GM12878 (cell line): ENCODE measurements around the gene ZBTB18. TPM values are rescaled to one million over a fixed set of nuclear protein-coding genes. Genes with fewer than 3 reads are reported as not detected.

ENCODE experiments used
- ATAC-seq: fragments of 200-7000 bp; cut with Tn5 transposase; 3 replicates; pipeline ENCODE4 v1.9.1; 2020; ENCODE audit warnings: mild to moderate bottlenecking, moderate library complexity
- BruUV-seq: library from RNA; stranded (reverse); fragments of 400-500 nt; replicated peaks from 2 replicates; lab custom pipeline; 2021; lab: Mats Ljungman, UMichigan
- CTCF ChIA-PET: fragments of 300-600 bp; sonication (Branson Sonifier 250); formaldehyde crosslinking; extraction: SDS; loops from one replicate; lab custom pipeline; 2021; ENCODE audit warnings: inconsistent platforms; lab: Yijun Ruan, JAX
- POLR2A ChIA-PET: fragments of 350-600 bp; formaldehyde crosslinking; extraction: SDS; loops from one replicate; lab custom pipeline; 2021; ENCODE audit warnings: inconsistent platforms; lab: Charles Lee
- RAD21 ChIA-PET: fragments of 300-600 bp; sonication (Branson Sonifier 250); formaldehyde crosslinking; loops from one replicate; lab custom pipeline; 2023; ENCODE audit warnings: antibody characterized with exemption; ENCODE audit not compliant: unreplicated experiment; lab: Charles Lee
- SMC1A ChIA-PET: fragments of 300-600 bp; sonication (Branson Sonifier 250); formaldehyde crosslinking; loops from one replicate; lab custom pipeline; 2023; ENCODE audit not compliant: unreplicated experiment, uncharacterized antibody; lab: Charles Lee
- DNase-seq: peaks from one replicate; pipeline ENCODE4 v3.0.0-alpha.2; 2011; ENCODE audit warnings: low read depth, low spot score
- FAIRE-seq: peaks from 3 replicates; lab custom pipeline; 2011; peaks lifted over from hg19 to GRCh38; lab: Jason Lieb, UNC
- H2AFZ ChIP-seq: 2 replicates; pipeline ENCODE4 v1.6.0; 2011; ENCODE audit warnings: low read depth, low read length, control low read depth; ENCODE audit not compliant: control insufficient read depth
- H3K27ac ChIP-seq: 2 replicates; pipeline ENCODE4 v1.5.1; 2011; ENCODE audit warnings: control low read depth; ENCODE audit not compliant: control insufficient read depth, insufficient read depth
- H3K27me3 ChIP-seq, 2 experiments: replicated peaks in 1 of 2; 2 replicates each; pipeline versions ENCODE4 v1.6.0 to v1.6.1; 2011; ENCODE audit warnings: low read length in 1 of 2; ENCODE audit not compliant: control insufficient read depth in 2 of 2, insufficient read depth in 2 of 2
- H3K36me3 ChIP-seq, 2 experiments: 2 replicates each; pipeline ENCODE4 v1.5.1; 2011; ENCODE audit warnings: low read length in 1 of 2; ENCODE audit not compliant: control insufficient read depth in 2 of 2, insufficient read depth in 2 of 2
- H3K4me1 ChIP-seq: 2 replicates; pipeline ENCODE4 v1.6.1; 2011; ENCODE audit warnings: mild to moderate bottlenecking, low read length, moderate library complexity, mixed read lengths; ENCODE audit not compliant: control insufficient read depth, insufficient read depth
- H3K4me2 ChIP-seq: 2 replicates; pipeline ENCODE4 v1.6.0; 2011; ENCODE audit warnings: control low read depth; ENCODE audit not compliant: control insufficient read depth, insufficient read depth
- H3K4me3 ChIP-seq: fragments of 200-600 bp; sonication (generic); 2 replicates; pipeline ENCODE4 v1.5.1; 2016
- H3K79me2 ChIP-seq: 2 replicates; pipeline ENCODE4 v1.6.0; 2011; ENCODE audit warnings: low read length; ENCODE audit not compliant: control insufficient read depth, insufficient read depth
- H3K9ac ChIP-seq: 2 replicates; pipeline ENCODE4 v1.8.0; 2011; ENCODE audit warnings: low read length, control low read depth, mixed read lengths; ENCODE audit not compliant: control insufficient read depth, insufficient read depth
- H3K9me3 ChIP-seq: replicated peaks from 3 replicates; pipeline ENCODE4 v1.5.1; 2011; ENCODE audit warnings: mild to moderate bottlenecking, low read length; ENCODE audit not compliant: control insufficient read depth, insufficient read depth
- H4K20me1 ChIP-seq: 2 replicates; pipeline ENCODE4 v1.6.0; 2011; ENCODE audit not compliant: control insufficient read depth, insufficient read depth
- BACH1 ChIP-seq: fragments of 450-650 bp; IDR thresholded peaks from 2 replicates; pipeline ENCODE4 v1.6.1; 2017; ENCODE audit warnings: mild to moderate bottlenecking, borderline replicate concordance
- BCL11A ChIP-seq: IDR thresholded peaks from 2 replicates; pipeline ENCODE4 v1.6.1; 2011; ENCODE audit warnings: low read depth, low read length
- IKZF1 ChIP-seq: fragments of 450-650 bp; conservative IDR thresholded peaks from 2 replicates; pipeline ENCODE4 v1.6.1; 2017; ENCODE audit warnings: antibody characterized with exemption, mild to moderate bottlenecking
- NR2F1 ChIP-seq: fragments of 450-650 bp; conservative IDR thresholded peaks from 2 replicates; pipeline ENCODE4 v1.6.1; 2017; ENCODE audit warnings: mild to moderate bottlenecking
- PRDM15 ChIP-seq: fragments of 450-650 bp; formaldehyde crosslinking; IDR thresholded peaks from 2 replicates; pipeline ENCODE4 v1.4.0; 2020; ENCODE audit warnings: mild to moderate bottlenecking, moderate library complexity
- RCOR1 ChIP-seq: conservative IDR thresholded peaks from 2 replicates; pipeline ENCODE4 v1.6.1; 2012; ENCODE audit warnings: low read depth, low read length, improper control_type of control experiment
- SMC3 ChIP-seq: IDR thresholded peaks from 2 replicates; pipeline ENCODE4 v1.6.1; 2011; ENCODE audit warnings: low read length, improper control_type of control experiment, borderline replicate concordance
- SREBF1 ChIP-seq: IDR thresholded peaks from 2 replicates; pipeline ENCODE4 v1.6.1; 2012; ENCODE audit warnings: mild to moderate bottlenecking, low read length
- SRF ChIP-seq, 2 experiments: IDR thresholded peaks; 2 replicates each; pipeline ENCODE4 v1.6.1; 2011; ENCODE audit warnings: low read depth in 2 of 2, low read length in 2 of 2, mild to moderate bottlenecking in 1 of 2, moderate library complexity in 1 of 2
- TAF1 ChIP-seq: IDR thresholded peaks from 2 replicates; pipeline ENCODE4 v1.6.1; 2011; ENCODE audit warnings: mild to moderate bottlenecking, low read depth, low read length, borderline replicate concordance
- ZBTB33 ChIP-seq: fragments of 450-650 bp; IDR thresholded peaks from 2 replicates; pipeline ENCODE4 v1.6.1; 2017; ENCODE audit warnings: mild to moderate bottlenecking
- ZNF207 ChIP-seq: fragments of 450-650 bp; IDR thresholded peaks from 2 replicates; pipeline ENCODE4 v1.6.1; 2014; ENCODE audit warnings: antibody characterized with exemption, mild to moderate bottlenecking, borderline replicate concordance
- WGBS: methylation state at CpG from one replicate; pipeline ENCODE4 v1.1.6; 2016; ENCODE audit warnings: low lambda C conversion rate; ENCODE audit not compliant: insufficient replicate concordance, insufficient coverage; ENCODE audit errors: missing lambda C conversion rate; 5-methylcytosine and 5-hydroxymethylcytosine counted together
- in situ Hi-C: fragments of 300-500 bp; cut with MboI; formaldehyde crosslinking; loops from 9 replicates; pipeline ENCODE4 v1.14.3; 2018; ENCODE audit warnings: mixed read lengths
- intact Hi-C: fragments of 100-400 bp; cut with micrococcal nuclease; formaldehyde crosslinking; loops from one replicate; pipeline ENCODE4 v1.14.2; 2022; ENCODE audit not compliant: unreplicated experiment
- polyA plus RNA-seq, 11 experiments: library from polyadenylated mRNA; depleted of rRNA in 4 of 11; unstranded in 6 of 11; stranded (reverse) in 5 of 11; fragments of >200 nt; fragmentation: Nextera tagmentation in 4 of 11; fragmentation: Illumina TruSeq in 1 of 11; extraction: Ambion mirVana in 4 of 11; extraction: Trizol in 1 of 11; gene quantifications; 1 replicate in 1 of 11; 2 replicates in 10 of 11; pipeline versions ENCODE4 v1.2.1 to v1.2.3, GENCODE V29; 2011 to 2016; ENCODE audit warnings: inconsistent platforms in 2 of 11, missing spikeins in 2 of 11, low read depth in 1 of 11
- total RNA-seq, 4 experiments: library from RNA; depleted of rRNA in 3 of 4; stranded (reverse); fragments of >200 nt in 3 of 4; fragmentation: Illumina TruSeq in 1 of 4; extraction: Trizol in 1 of 4; gene quantifications; 2 replicates each; pipeline versions ENCODE4 v1.2.1 to v1.2.3, GENCODE V29; 2013 to 2021
- TF ChIP-seq, protein P1 (sequence below): fragments of 450-650 bp; IDR thresholded peaks from 2 replicates; pipeline ENCODE4 v1.6.1; 2017; ENCODE audit warnings: mild to moderate bottlenecking, low read depth, inconsistent platforms; ENCODE audit not compliant: poor library complexity, severe bottlenecking
- TF ChIP-seq, protein P2 (sequence below): IDR thresholded peaks from 2 replicates; pipeline ENCODE4 v1.6.1; 2011; ENCODE audit warnings: borderline replicate concordance, low read depth, mild to moderate bottlenecking, moderate library complexity, low read length; ENCODE audit not compliant: insufficient read depth, poor library complexity, severe bottlenecking

Gene ZBTB18
- total and polyA plus RNA-seq, 10 of the 15 experiments (the other 5 are each of a cell fraction or from before 2014, with no cell fraction given), result 0.27 to 8.6 (median 6.1) TPM

- no peak for TF ChIP-seq PRDM15
These were observed 45.1 kb downstream of the ZBTB18 start (continued) for GRCh38 chr1:244096066-244096610.

- Histone ChIP-seq H3K9me3 (no peaks in the 10 kb centered on the region), H3K4me1 (no peaks in the 10 kb centered on the region), H3K27me3 (peaks cover 0 to 9% of the 10 kb centered on the region in 2 experiments; a peak in 1 of 4 replicates), H3K27ac (no peak overlapping the region), H4K20me1 (no peaks in the 10 kb centered on the region), H3K36me3 (no peaks in the 10 kb centered on the region), H3K9ac (no peak overlapping the region), H3K4me3 (no peak overlapping the region), H2AFZ (no peak overlapping the region), H3K4me2 (no peak overlapping the region), H3K79me2 (no peaks in the 10 kb centered on the region)
- ATAC-seq (no peak), FAIRE-seq (no peak), DNase-seq (no peak)
- CTCF ChIA-PET, result no interaction called here
- in situ Hi-C loops, result no loop called here
- SMC1A ChIA-PET, result no interaction called here
- POLR2A ChIA-PET, result no interaction called here
- RAD21 ChIA-PET, result no interaction called here
- intact Hi-C loops, result no loop called here
- no TSS peak for BruUV-seq
- 78% methylated on average over 9 of the region's 9 CpGs for WGBS
- no peak for TF ChIP-seq BCL11A
- no peak for TF ChIP-seq SMC3
- no peak for TF ChIP-seq TAF1
- no peak for TF ChIP-seq BACH1
- TF ChIP-seq SRF (IDR thresholded peaks at IDR 0.05; ENCODE audit: low read depth in 2 of 2, low read length in 2 of 2), result no peak
- TF ChIP-seq ZBTB33, result no peak
- TF ChIP-seq, protein P1, sequence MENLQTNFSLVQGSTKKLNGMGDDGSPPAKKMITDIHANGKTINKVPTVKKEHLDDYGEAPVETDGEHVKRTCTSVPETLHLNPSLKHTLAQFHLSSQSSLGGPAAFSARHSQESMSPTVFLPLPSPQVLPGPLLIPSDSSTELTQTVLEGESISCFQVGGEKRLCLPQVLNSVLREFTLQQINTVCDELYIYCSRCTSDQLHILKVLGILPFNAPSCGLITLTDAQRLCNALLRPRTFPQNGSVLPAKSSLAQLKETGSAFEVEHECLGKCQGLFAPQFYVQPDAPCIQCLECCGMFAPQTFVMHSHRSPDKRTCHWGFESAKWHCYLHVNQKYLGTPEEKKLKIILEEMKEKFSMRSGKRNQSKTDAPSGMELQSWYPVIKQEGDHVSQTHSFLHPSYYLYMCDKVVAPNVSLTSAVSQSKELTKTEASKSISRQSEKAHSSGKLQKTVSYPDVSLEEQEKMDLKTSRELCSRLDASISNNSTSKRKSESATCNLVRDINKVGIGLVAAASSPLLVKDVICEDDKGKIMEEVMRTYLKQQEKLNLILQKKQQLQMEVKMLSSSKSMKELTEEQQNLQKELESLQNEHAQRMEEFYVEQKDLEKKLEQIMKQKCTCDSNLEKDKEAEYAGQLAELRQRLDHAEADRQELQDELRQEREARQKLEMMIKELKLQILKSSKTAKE, result no peak
- no peak for TF ChIP-seq NR2F1
- TF ChIP-seq, protein P2, sequence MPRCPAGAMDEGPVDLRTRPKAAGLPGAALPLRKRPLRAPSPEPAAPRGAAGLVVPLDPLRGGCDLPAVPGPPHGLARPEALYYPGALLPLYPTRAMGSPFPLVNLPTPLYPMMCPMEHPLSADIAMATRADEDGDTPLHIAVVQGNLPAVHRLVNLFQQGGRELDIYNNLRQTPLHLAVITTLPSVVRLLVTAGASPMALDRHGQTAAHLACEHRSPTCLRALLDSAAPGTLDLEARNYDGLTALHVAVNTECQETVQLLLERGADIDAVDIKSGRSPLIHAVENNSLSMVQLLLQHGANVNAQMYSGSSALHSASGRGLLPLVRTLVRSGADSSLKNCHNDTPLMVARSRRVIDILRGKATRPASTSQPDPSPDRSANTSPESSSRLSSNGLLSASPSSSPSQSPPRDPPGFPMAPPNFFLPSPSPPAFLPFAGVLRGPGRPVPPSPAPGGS, result no peak
- no peak for TF ChIP-seq RCOR1
- no peak for TF ChIP-seq IKZF1
- TF ChIP-seq ZNF207, result no peak
- no peak for TF ChIP-seq SREBF1
These were observed 45.6 kb downstream of the ZBTB18 start for GRCh38 chr1:244096691-244097090.
